HG02759 (cell line): ENCODE results near the gene GPNMB.
"Not testable (repeated sequence)": the region's sequence is repeated elsewhere in the genome, so short reads cannot be mapped to it uniquely, and the experiment has no call there.

Experiments used
- ATAC-seq: cut with Tn5 transposase; IDR thresholded peaks from one replicate; pipeline ENCODE4 v1.9.1; 2021; ENCODE audit warnings: mild to moderate bottlenecking, moderate library complexity; ENCODE audit not compliant: unreplicated experiment

Gene GPNMB

DNA sequence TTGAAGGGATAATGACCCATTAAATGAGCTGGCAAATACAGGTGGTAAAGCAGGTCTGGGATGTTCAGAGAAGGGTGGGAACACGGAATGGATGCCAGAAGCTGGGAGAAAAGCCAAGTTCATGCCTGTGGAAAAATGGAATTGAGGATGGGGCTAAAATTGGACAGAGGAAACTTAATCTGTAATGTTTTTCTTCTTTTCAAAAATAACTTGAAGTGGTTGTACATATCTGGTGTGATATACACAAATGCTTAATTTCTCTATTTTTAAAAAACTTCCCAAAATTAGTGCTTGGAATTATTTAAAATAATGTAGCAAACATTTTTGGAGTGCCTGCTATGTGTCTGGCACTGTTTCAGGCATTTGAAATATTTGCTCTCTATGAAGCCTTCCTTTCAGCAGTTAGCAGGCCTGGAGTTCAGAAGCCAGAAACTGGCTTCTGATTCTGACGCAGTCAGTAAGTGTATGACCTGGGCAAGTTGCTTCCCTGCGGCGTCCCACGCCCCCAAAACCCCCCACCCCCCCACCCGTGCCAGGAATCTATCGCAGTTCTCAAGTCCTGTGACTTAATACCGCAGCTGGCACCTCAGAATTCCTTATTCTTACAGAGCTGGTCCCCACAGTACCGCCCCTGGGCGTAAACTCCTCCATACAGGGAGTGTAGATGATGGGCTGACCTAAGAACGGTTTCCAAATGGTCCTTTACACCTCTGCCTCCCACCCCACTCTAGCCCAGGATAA lies 51.7 kb downstream of the GPNMB start:
- ATAC-seq = no peak

DNA sequence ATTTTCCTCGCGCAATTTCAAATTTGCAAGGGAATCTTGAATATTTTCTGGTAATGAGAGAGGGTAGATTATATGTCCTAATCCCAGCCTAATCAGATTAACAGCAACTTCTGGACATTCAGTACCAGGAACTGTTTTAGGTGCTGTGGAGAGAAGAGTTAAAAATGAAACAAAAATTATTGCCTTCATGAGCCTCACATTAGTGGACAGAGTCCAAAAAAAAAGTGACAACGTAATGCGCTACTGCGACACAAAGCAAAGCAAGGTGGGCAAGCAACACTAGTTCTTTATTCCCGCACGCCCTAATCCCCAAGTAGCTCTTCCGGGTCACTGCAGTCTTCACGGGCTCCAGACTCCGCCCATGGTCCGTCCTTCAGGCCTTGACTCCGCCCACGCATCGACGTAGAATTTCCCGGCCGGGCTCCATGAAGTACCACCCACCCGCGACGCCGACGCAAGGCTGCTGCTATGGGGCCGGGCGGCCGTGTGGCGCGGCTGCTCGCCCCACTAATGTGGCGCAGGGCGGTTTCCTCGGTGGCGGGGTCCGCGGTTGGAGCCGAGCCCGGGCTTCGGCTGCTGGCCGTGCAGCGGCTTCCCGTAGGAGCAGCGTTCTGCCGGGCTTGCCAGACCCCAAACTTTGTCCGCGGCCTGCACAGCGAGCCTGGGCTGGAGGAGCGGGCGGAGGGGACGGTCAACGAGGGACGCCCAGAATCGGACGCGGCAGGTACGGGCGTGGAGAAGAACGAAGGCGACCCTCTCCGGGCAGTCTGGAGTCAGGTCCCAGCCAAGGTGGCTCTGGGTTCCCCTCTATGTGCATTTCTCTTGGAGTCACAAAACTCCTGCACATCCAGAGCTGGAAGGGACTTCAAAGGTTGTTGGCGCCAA lies 52.6 kb downstream of the GPNMB start, which contains the start of gene MALSU1:
TSS of gene MALSU1 (plus strand) at position 455 of the 885 bp plus-strand sequence. CDS start at position 469, 14 bp downstream.
- peak; percentile 99 for ATAC-seq

DNA sequence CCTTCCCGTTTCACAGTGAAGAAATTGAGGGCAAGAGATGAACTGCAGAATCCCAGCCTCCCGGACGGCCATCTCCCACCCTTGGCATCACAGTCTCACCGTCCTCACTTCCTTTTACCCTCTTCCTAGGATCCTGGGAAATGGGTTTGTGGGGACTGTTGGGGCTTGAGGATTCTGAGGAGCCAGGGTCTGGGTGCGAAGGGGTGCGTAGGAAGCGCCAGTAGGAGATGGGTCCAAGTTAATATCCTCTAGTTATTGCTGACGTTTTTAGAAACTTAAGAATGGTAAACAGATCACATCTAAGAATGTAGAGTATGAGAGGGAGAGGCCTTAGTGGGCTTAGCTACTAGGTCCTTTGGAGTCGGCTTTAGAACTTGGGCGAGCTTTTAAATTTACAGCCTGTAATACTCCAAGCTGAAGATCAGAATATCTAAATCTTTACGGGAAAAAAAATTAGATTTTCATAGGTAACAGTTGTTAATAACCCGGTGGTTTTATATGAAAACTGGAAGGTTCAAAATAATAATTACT lies 53.3 kb downstream of the GPNMB start:
- no peak for ATAC-seq

DNA sequence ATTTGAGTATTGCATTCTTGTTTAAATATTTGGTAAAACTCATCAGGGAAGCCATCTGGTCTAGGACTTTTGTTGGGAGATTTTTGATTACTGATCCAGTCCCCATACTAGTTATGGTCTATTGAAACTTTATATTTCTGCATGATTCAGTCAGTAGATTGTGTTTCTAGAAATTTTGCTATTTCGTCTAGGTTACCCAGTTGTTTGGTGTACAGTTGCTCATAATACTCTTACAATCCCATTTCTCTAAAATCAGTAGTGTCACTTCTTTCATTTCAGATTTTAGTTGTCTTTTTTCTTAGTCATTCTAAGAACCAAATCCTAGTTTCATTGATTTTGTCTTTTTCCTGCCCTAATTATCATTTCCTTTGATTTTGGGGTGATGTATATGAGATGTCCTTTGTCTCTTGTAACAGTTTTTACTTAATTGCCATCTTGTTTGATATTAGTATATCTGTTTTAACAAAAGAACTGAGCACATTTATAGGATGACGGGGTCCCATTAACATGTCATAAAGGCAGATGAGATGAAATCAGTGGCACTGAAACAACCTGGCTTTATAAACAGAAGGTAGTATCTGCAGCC lies 60.5 kb downstream of the GPNMB start:
- ATAC-seq = no peak

GRCh38 chr7:23308754-23309153 lies 62.2 kb downstream of the GPNMB start:
- ATAC-seq = no peak

GRCh38 chr7:23312141-23312540 lies 65.6 kb downstream of the GPNMB start:
- not testable (repeated sequence) for ATAC-seq

DNA sequence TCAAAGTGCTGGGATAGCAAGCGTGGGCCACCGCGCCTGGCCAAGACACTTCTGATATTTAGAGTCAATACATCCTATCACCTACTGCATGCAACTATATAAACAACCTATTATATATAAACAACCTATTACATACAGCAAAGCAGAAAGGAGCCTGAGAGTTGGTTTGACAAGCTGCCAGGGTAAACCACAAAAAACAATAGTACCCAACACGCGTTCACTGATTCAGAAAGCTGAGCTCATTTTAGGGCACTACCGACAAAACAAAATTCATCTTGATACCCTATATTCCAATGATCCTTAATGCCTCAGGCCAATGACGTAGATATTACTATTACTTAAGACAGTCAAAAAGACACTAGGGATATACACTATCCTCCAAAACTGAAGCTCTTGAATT lies 68.8 kb downstream of the GPNMB start:
- no peak for ATAC-seq
